Stimulated activated CD8-positive, alpha-beta memory T cell treated with anti-CD3 and anti-CD28 coated beads, Interleukin-4, amount 100 ng/mL, for 24 hours (primary cell): Measurements from ENCODE around the gene TMEM74B.
A peak's percentile ranks its signal among the peaks of the same experiment; 100 is the strongest.
"Not testable (repeated sequence)": the region's sequence is repeated elsewhere in the genome, so short reads cannot be mapped to it uniquely, and the experiment has no call there.

Experiments used
- DNase-seq: peaks from one replicate; pipeline ENCODE4 v3.0.0-alpha.2; 2020; ENCODE audit warnings: low read depth

The TMEM74B gene

GRCh38 chr20:1184638-1185315 is at the start of gene TMEM74B:
TMEM74B (minus strand) TSS chr20:1184981; CDS start chr20:1183801, 1,180 bp downstream.
- no peak for DNase-seq

- DNase-seq: no peak
Measured at GRCh38 chr20:1232286-1233111, 47.7 kb upstream of the TMEM74B start.

GRCh38 chr20:1229541-1229940 is 44.8 kb upstream of the TMEM74B start:
- DNase-seq: no peak

GRCh38 chr20:1225783-1226654 is 41.2 kb upstream of the TMEM74B start, which contains the start of gene RAD21L1:
RAD21L1 (plus strand) TSS chr20:1226044; CDS start chr20:1228454, 2,410 bp downstream.
- peak; percentile 62 for DNase-seq

- no peak for DNase-seq
Measured at GRCh38 chr20:1225263-1225782, 40.5 kb upstream of the TMEM74B start.

GRCh38 chr20:1224205-1224890 is 39.6 kb upstream of the TMEM74B start:
- no peak for DNase-seq

- not testable (repeated sequence) for DNase-seq
Measured at GRCh38 chr20:1222750-1223149, 38.0 kb upstream of the TMEM74B start.

- not testable (repeated sequence) for DNase-seq
Measured at GRCh38 chr20:1216527-1217427, 32.0 kb upstream of the TMEM74B start.

- DNase-seq: no peak
Measured at GRCh38 chr20:1215386-1216170, 30.8 kb upstream of the TMEM74B start.

- no peak for DNase-seq
Measured at GRCh38 chr20:1214838-1215261, 30.1 kb upstream of the TMEM74B start.

GRCh38 chr20:1212607-1213396 is 28.0 kb upstream of the TMEM74B start:
- DNase-seq: peak; percentile 45

GRCh38 chr20:1212023-1212422 is 27.2 kb upstream of the TMEM74B start:
- no peak for DNase-seq

GRCh38 chr20:1210501-1210900 is 25.7 kb upstream of the TMEM74B start:
- DNase-seq: no peak

GRCh38 chr20:1209447-1210387 is 24.9 kb upstream of the TMEM74B start:
- DNase-seq: no peak

GRCh38 chr20:1207293-1207878 is 22.6 kb upstream of the TMEM74B start:
- no peak for DNase-seq

GRCh38 chr20:1206366-1207148 is 21.8 kb upstream of the TMEM74B start:
- no peak for DNase-seq
